ENCODE measurements around the gene TRAF6. TPM values are rescaled to one million over a fixed set of nuclear protein-coding genes. Genes with fewer than 3 reads are reported as not detected.

TRAF6 gene
- total RNA-seq, 1 donor from 2014 or later: 13.7 TPM

GRCh38 chr11:36492724-36493304 lies 17.3 kb downstream of the TRAF6 start:
- TF ChIP-seq CTCF (IDR thresholded peaks at IDR 0.05): peak; percentile 73
- peaks cover 90% of the 10 kb centered on the region for H3K36me3 ChIP-seq
- no peaks in the 10 kb centered on the region for H3K9me3 ChIP-seq
- ATAC-seq (peak; percentile 56 to 64), DNase-seq (no peak)
- peaks cover 5% of the 10 kb centered on the region for H3K4me1 ChIP-seq
- H3K27ac ChIP-seq: no peak overlapping the region
- no peaks in the 10 kb centered on the region for H3K27me3 ChIP-seq (ENCODE audit: low read depth)
- no peak overlapping the region for H3K4me3 ChIP-seq
- intact Hi-C loops (cut with DNase I): loop anchor here (5.0 kb wide), 1 partner anchor 201 kb away; no protein-coding TSS in a partner anchor

GRCh38 chr11:36490026-36490806 lies 19.9 kb downstream of the TRAF6 start:
- H3K27me3 ChIP-seq (ENCODE audit: low read depth): no peaks in the 10 kb centered on the region
- H3K27ac ChIP-seq: no peak overlapping the region
- intact Hi-C loops (cut with DNase I): loop anchor here (5.0 kb wide), 1 partner anchor 198 kb away; no protein-coding TSS in a partner anchor
- DNase-seq (no peak), ATAC-seq (no peak)
- peaks cover 89% of the 10 kb centered on the region for H3K36me3 ChIP-seq
- H3K9me3 ChIP-seq: no peaks in the 10 kb centered on the region
- H3K4me1 ChIP-seq: peaks cover 10% of the 10 kb centered on the region
- TF ChIP-seq CTCF (IDR thresholded peaks at IDR 0.05): no peak
- no peak overlapping the region for H3K4me3 ChIP-seq

GRCh38 chr11:36488096-36488495 lies 22.0 kb downstream of the TRAF6 start:
- Histone ChIP-seq H3K27ac (no peak overlapping the region), H3K36me3 (peaks cover 85% of the 10 kb centered on the region), H3K4me3 (no peak overlapping the region), H3K27me3 (ENCODE audit: low read depth) (no peaks in the 10 kb centered on the region), H3K9me3 (no peaks in the 10 kb centered on the region), H3K4me1 (peaks cover 10% of the 10 kb centered on the region)
- intact Hi-C loops (cut with DNase I): no loop called here
- no peak for TF ChIP-seq CTCF (IDR thresholded peaks at IDR 0.05)
- DNase-seq (no peak), ATAC-seq (no peak)

- H3K36me3 ChIP-seq: peaks cover 81% of the 10 kb centered on the region
- intact Hi-C loops (cut with DNase I): no loop called here
- no peak overlapping the region for H3K27ac ChIP-seq
Measured at GRCh38 chr11:36487619-36488018, 22.5 kb downstream of the TRAF6 start.

More at GRCh38 chr11:36487619-36488018, 22.5 kb downstream of the TRAF6 start:
- no peak for ATAC-seq
- no peaks in the 10 kb centered on the region for H3K27me3 ChIP-seq (ENCODE audit: low read depth)
- H3K4me1 ChIP-seq: peaks cover 10% of the 10 kb centered on the region
- no peak for DNase-seq
- H3K9me3 ChIP-seq: no peaks in the 10 kb centered on the region
- no peak for TF ChIP-seq CTCF (IDR thresholded peaks at IDR 0.05)
- H3K4me3 ChIP-seq: no peak overlapping the region

Measured in lower lobe of right lung (tissue), 2 donors.